ENCODE measurements around the gene AP3S2.

GRCh38 chr15:89814112-89814742, 79.6 kb downstream of the AP3S2 start:
- TF ChIP-seq CTCF (IDR thresholded peaks at IDR 0.05; ENCODE audit: borderline replicate concordance, extremely low read depth, low read length, poor library complexity, severe bottlenecking) (no peak), EZH2 (IDR thresholded peaks at IDR 0.05; ENCODE audit: borderline replicate concordance, low read depth, low read length, severe bottlenecking) (no peak)
